ENCODE measurements around the gene LRRC8B.
"Not testable (repeated sequence)": the region's sequence is repeated elsewhere in the genome, so short reads cannot be mapped to it uniquely, and the experiment has no call there.

The LRRC8B gene

GRCh38 chr1:89584211-89584610, 59.6 kb downstream of the LRRC8B start:
- DNase-seq, result no peak

DNA sequence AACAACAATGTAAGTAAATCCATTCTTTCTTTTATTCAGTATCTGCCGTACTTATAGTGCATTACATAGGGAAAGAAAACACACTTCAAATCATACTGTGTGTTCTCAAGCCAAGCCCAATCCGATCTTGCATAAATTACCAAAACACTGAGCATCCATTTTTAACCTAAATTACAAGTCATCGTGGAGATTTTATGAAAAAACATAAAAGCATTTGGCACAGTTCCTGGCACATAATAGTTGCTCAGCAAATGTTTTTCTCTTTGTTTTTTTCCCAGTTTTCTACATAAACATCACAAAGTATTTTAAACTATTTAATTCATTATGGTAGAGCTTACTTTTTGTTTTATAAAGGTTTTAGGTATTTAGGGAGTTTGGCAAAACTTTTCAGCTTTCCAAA, 60.2 kb downstream of the LRRC8B start:
- DNase-seq, result no peak

- DNase-seq, result peak in 1 of 14 donors; percentile 21
Measured at GRCh38 chr1:89587729-89588161, 63.1 kb downstream of the LRRC8B start.

DNA sequence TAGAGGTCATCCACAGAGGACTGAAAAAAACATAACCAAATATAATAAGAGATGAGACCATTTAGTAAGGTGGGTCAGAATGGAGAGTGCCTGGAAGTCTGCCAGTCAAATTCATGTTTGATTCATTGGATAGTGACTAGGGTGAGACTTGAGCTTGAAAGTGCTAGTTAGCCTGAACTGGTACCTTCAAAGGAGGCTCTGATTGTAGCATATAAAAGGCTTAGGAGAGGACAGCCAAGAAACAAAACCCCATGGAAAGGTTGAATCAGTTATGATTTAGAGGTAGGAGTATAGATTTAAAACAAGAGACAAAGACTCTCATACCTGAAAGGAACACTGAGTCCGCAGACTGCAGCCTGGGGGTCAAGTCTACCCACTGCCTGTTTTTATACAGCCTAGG, 63.9 kb downstream of the LRRC8B start:
- DNase-seq, result no peak

DNA sequence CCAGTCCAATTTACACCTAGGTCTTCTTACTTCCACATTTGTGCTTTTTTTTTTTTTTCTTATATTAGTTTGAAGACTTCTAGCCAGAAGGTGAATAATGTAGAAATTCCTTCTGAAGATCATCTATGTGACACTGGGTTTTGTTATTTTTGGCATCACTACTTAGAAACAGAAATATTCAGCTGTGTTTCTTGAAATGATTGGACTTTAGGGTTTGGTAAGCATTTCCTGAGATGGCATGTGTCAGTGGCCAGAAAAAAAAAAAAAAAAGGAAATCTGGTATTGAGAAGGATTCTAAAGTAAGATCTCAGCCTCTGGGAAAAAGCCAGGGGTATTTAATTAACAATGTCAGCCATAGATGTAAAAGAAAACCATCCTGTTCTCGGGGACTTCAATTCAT, 64.9 kb downstream of the LRRC8B start:
- no peak for DNase-seq

DNA sequence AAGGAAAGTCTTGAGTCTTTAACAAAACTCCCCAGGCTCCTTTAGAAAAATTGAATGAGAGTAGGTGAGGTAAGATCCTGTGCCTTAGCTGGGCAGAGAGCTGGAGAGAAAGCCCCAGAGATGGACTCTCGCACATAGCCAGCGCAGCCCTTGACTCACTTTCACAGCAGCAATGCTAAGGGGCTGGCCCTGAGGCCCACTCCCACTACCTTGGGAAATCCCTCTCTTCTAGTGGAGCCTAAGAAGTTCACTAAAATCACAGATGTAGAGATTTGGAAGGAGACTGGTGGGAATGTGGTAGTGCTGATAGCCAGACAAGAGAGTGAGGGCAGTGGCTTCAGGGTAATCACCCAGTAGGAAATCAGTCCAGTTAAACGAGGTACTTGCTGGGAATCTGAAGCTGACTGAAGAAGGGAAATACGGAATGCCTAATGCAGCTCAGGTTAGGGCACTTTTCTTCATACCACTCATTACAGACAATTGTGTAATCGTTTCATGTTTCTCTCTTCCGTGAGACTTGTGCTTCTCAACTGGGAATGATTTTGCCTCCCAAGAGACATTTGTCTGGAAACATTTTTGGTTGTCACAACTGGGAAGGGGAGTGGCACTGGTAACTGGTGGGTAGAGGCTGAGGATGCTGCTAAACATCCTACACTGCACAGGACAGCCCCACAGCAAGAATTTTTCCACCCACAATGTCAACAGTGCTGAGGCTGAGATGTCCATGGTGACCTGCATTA, 65.9 kb downstream of the LRRC8B start:
- no peak for DNase-seq

DNA sequence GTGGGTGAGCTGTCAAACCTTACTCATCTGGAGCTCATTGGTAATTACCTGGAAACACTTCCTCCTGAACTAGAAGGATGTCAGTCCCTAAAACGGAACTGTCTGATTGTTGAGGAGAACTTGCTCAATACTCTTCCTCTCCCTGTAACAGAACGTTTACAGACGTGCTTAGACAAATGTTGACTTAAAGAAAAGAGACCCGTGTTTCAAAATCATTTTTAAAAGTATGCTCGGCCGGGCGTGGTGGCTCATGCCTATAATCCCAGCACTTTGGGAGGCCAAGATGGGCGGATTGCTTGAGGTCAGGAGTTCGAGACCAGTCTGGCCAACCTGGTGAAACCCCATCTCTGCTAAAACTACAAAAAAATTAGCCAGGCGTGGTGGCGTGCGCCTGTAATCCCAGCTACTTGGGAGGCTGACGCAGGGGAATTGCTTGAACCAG, 68.3 kb downstream of the LRRC8B start:
- DNase-seq, result not testable (repeated sequence)

DNA sequence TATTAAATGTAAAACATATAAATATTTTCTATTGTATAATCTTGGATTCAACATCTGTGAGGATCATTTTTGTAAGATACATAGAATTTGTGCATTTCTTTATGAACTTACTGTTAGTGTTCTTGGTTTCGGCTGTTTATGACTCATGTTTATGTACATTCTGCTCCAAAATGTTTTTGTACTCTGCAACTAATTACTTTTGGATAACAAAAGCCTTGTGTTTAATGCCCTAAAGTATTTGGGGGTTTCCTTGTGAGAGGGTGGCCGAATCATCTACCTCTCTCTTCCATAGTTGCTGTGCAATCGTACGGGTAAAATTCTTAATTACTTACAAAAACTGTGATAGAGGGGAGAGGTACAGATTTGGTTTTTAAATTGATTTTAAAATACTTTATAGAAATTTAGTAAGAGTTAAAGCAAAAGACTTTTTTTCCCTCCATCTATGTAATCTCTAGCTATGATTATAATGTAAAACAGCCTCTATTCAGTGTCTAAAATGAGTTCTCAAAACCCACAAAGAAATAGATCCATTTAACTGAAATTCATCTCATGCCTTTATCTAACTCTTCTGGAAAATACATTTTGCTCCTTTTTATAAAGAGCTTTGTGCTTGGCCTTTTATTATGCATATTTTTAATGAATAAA, 69.6 kb downstream of the LRRC8B start:
- DNase-seq, result no peak

DNA sequence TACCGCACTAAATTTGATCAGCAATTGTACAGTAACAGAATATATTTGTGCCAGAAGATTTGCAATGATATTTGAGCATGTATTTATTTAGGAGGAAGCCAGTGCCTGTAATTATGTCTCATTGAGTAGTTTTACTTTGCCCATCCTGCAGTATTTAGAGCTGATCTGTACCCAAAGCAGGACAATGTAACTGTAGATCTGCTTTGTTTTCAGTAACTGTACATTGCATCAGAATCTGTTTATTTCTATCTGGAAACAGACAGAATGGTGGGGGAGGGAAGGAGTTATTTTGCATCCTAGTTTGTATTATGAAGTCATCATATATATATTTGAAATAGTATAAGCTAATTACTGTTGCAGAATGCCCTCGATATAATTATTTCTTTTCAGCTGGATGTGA, 72.1 kb downstream of the LRRC8B start:
- no peak for DNase-seq

DNA sequence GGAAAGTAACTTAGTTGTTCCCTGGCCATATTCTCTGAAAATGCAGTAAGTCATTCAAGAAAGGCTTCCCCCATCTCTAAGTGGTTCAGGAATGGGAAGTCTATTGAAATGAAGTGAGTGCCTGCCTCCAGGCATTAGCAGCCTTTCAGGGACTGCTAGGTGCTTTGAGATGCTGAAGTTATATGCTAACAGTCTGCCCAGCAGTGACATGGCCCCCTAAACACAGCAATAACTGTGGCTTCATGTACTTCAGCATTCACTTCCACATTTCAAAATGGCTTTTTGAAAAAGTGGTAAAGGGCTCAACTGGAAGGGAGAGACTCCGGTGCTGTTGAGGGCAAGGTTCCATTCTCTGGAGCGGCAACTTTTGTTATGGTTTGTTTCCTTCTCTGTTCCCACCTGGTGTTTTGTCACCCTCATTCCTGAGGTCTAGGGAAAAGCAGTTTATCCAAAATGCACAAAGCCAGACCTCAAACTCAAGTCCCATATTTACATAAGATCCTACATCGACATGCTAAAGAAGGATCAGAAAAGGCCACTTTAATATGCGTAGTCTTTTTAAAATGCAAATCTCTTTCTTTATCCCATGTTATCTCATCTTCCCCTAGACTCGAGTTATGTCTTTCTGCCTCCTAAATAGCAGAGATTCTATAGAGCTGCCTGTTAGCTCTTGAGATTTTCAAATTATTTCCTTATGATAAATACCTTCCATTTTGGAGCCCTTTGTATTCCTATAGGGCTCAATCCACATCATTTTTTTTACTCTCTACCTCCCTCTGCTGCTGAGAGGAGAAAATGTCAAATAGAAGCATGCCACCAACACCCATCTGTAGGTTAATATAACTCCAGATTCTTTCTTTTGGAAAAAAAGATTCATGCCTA, 74.1 kb downstream of the LRRC8B start:
- DNase-seq, result peak in 1 of 14 donors; percentile 22

DNA sequence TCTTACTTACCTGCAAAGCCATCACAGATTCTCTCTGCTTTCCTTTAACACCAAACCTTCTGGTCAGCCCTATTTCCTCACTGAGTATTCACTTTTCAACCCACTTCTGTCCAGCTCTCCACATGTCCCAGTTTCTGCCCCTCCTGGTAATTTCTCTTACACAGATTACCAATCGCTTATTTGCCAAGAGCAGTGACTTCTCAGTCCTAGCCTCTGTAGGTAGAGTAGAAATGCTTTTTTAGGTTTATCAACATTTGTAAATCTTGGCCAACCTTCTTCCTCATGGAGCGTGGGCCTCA, 74.7 kb downstream of the LRRC8B start:
- no peak for DNase-seq

DNA sequence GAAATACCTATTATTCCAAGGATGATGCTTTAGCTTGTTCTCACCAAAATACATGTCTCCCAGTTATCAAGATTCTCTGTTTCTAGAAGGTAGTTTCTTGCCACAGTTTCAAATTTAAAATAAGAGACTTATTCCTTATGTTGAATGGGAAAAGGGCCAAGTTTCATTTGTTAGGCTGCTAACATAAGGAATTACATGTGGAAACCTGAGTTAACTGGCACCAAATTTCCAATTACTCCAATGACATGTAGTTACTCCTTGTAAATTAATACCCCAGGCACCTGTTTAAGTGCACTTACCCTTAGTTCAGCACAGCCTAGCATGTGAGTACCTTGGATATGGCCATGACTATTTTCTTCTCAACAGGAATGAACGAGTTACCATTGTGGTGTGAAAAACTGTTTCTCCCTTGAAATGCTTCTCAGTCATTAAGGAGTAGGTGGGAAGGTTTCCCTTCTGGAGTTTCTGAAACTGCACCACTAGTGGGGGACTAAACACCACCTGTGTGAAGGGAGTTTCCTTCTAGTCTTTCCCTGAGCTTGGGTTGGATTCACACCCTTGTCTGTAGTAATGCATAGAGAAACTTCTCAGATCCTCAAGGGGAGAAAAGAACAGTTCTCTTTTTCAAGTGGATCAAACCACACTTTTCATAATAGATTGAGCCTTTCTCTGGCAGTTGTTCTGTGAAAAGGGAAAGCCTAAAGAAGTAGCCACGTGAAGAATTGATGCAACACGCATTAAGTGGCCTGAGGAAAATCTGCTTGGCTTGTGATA, 76.0 kb downstream of the LRRC8B start:
- DNase-seq, result no peak

DNA sequence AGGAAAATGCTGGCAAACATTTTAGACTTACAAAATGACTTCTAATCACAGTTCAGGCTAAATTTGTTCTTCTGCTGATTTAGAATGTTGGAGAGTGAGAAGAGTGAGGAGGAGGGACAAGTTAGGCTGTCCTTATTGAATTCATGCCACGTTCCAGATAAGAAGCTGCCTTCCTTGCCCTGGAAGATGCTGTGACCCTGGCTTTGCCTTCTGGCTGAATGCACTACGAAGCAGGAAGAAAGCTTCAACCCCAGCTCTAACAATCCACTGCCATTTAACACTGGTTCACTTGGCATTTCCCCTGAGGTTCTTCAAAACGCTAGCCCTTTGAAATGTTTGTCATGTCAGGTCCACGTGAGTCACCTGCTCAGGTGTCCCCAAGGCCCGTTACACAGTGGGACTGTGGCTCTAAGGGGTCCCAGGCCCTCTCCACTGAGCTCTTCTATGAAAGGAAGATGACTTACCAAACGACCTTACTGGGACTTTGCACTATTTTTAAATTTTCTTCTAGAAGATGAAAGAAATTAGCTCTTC, 78.3 kb downstream of the LRRC8B start:
- DNase-seq, result no peak

- no peak for DNase-seq
Measured at GRCh38 chr1:89603651-89604413, 79.2 kb downstream of the LRRC8B start.

GRCh38 chr1:89604414-89604735, 79.7 kb downstream of the LRRC8B start:
- no peak for DNase-seq

DNA sequence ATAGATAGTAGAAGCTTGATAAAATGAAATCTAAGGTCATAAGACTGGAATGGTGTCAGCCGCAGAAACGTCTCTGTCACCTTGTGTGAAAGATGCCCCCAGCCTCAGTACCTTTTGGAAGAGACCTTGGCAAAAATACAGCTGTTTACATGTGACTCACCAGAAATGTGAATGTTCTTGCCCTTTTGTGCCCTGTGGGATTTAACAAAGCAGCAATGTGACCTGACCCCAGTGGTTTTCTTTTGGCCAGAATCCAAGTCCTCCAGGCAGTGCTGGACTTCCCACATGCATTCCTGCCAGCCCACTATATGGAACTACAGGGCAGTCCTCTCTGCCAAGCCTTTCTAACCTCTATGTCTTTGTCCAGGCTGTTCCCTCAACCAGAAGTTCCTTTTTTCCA, 81.1 kb downstream of the LRRC8B start:
- DNase-seq, result no peak

- DNase-seq, result no peak
Measured at GRCh38 chr1:89606227-89606980, 81.8 kb downstream of the LRRC8B start.

GRCh38 chr1:89607156-89607555, 82.5 kb downstream of the LRRC8B start:
- DNase-seq, result no peak

DNA sequence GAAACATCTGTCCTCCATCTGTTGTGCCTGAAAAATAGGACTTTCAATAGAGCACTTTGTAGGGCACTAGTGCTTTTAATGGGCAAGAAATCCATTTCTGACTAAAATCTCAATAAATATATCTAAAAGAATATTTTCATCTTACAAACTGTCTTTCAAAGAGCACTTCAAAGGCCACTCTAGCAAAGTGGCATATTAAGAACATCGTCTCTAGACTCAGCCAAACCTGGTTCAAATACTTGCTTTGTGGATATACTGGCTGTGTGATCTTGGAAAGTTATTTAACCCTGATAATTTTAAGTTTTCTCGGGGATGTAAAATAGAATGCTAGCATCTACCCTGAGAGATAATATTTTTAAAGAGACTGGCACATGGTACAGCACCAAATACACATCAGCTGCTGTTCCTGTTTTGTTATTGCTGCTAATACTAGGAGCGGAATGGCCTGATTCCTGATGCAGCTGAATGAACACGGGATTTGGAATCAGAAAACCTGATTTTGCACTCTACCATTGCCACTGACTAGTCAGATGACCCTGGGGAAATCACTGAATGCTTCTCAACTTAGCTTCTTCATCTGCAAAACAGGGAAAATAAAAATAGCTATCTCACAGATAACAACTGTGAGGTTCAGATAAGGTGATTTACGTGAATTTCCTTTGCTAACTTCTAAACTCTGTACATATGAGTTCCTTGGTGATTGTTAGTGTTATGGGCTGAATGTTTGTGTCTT, 83.1 kb downstream of the LRRC8B start:
- DNase-seq, result no peak

DNA sequence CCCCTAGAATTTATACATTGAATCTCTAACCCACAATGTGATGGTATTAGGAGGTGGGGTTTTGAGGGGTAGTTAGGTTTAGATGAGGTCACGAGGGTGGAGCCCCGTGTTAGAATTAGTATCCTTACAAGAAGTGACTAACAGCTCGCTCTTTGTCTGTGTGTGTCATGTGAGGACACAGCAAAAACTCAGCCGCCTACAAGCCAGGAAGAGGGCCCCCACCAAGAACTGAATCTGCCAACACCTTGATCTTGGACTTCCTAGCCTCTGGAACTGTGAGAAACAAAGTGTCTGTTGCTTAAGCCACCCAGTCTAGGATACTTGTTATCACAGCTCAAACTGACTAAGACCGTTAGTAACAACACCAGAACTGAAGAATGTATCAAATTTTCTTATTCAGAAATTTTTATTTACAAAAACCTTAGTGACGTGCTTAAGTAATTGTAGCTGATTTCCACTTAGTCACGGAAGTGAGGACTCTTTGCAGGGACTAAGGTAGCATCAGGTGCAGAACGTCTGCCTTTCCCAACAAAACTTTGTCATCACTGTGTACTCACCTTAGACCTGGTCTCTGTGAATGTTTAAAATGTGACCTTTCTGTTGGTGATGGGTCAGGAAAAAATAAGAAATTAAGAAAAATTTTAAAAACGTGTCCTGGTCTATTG, 83.8 kb downstream of the LRRC8B start:
- no peak for DNase-seq
